ENCODE measurements around the gene RNF125.

- TF ChIP-seq GATA3 (IDR thresholded peaks at IDR 0.05; ENCODE audit: low read depth, low read length), result no peak
- TF ChIP-seq GATA2 (IDR thresholded peaks at IDR 0.05; ENCODE audit: low read depth, low read length), result no peak
Observed at GRCh38 chr18:32093523-32093922, 74.9 kb downstream of the RNF125 start.

All from SH-SY5Y (cell line).